GM04503 (cell line): ENCODE measurements around the gene FCAMR.

Experiments
- DNase-seq: peaks from one replicate; pipeline ENCODE4 v3.0.0-alpha.2; 2012; ENCODE audit warnings: low read depth

The FCAMR gene

DNA sequence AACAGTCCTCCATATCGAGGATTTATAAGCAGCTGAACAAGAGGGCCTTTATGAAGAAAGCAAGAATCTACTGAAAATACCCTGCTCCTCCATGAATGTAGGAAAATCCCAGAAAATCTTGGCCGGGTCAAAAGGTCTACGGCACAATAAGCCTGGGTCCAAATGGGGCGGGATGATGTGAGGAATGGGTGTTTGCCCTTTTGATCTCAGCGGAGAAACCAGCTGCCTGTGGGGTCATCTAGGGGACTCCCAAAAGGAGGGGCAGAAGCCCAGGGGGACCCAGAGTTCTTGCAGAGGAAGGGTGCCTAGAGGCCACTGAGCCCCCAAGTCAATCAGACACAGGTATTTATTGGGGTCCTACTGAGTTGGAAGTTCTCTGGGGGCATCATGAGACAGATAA, 12.6 kb downstream of the FCAMR start:
- DNase-seq = no peak

DNA sequence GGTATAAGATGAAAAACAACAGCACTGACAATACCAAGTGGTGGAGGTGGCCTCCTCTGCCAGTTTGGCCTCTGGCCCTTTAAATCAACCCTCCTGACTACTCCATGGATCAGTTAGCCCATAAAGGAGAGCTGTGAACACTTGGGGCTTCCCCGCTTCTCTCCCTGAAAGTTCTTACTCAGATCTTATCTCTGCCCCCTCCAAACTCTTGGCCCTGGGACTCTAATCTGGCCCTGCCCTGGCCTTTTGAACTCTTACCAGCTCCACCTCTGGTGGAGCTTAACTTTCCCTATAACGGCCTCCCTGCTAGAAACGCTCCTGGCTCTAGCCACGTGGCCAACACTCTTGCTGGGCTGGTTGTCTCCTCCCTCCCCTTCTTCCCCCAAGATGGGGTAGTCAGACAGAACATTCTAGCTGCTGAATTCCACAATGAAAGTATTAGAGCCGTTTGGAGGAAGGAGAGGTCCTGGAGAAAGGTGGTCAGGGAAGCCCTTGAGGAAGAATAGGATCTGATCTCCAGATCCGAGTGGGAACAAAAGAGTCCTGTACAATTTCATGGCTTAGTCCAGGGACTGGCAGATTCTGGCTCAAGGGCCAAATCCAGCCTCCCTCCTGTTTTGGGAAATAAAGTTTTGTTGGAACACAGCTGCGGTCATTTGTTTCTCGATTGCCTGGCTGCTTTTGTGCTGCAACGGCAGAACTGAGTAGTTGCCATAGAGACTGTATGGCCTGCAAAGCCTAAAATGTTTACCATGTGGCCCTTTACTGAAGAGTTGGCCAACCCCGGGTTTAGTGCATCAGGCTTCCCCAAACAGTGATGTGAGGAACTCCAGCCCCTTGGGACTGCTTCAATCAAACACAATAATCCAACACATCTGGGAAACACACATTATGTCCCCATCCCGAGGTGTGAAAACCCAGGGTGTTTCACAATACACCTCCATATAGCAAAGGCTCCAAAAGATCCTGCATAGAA, 14.5 kb downstream of the FCAMR start:
- DNase-seq = peak; percentile 27

DNA sequence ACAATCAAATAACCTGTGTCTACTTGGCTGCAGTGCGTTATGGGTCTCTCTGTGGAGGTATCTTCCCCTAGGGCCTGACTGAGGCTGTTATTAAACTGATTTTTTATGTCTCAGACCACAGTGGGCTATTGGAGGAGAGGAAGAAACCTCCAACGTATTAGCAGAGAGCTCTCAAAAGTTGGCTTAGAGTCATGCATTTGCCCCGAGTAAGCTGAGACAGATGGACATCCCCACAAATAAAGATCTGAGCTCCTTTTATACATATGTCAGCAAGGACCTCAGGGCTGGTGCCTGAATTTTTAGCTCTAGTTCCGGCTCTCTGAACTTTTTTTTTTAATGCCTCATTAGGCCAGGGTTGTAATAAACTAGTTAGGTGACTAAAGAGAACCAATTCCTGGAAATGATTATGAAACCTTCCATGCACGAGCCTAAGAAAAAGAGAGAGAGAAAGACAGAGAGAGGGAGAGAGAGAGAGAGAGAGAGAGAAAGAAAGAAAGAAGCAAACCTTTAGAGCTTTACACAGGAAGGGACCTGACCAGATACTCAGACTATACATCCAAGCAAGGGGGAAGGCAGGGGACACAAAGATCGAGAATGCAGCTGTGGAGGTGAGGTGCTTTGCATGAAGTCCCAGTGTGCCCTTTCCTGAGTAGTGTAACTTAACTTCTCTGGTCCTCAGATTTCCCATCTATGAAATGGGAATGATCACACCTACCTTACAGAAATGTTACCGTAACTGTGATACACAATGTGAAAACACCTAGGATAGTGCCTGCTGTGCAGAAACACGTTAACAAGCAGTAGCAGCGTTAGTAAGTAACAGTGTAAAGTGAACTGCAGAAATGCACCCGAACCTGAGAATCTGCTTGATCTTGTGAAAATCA, 15.6 kb downstream of the FCAMR start:
- no peak for DNase-seq

DNA sequence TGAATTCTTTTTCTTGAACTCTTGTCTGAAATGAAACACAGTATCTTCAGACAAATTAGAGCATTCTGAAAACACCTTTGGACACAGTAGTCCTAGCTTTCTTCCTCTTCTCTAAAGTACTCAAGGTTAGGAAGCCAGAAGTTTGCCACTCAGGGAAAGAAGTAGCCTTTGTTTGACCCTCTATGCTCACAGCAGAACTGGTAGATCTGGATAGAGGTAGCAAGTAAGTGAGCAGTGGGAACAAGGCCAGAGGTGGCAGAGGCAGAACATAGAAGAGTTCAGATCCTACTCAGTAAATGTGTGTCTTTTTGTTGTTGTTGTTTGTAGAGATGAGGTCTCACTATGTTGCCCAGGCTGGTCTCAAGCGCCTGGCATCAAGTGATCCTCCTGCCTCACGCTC, 16.6 kb downstream of the FCAMR start:
- no peak for DNase-seq

DNA sequence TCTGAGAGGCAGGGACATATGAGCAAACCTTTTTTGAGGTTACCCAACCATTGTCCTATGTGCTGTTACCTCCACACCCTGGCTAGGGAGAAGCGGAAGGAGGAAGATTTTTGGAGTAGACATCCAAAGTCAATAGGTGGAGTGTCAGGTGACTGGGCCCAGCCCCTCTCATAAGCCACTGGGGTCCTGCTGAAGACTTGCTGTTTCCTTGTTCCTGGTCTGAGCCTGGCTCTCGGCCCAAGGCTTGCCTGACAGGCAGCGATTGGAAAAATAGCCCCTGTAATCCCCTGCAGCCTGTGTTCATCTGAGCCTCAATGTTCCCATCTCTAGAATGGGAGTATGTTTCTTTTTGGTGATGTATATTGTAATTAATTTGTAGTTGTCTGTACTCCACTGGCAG, 17.1 kb downstream of the FCAMR start:
- no peak for DNase-seq

DNA sequence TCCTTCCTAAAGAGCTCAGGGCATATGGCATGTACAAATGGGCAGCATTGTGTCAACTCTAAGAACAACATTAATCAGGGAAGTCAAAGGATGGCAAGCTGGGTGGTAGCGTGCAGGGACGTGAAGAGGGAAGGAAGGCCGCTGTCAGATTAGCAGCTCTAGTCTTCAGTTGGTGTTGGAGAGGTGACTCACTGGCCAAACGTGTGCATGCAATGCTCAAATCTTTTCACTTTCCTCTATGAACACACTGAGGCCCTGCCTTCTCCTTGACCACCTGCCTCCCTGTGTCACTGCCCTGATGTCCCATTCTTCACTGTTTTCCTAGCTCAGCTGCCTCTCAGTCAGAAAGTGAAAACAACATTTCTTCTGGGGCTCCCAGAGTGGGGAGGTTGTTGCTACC, 18.1 kb downstream of the FCAMR start:
- DNase-seq = no peak

DNA sequence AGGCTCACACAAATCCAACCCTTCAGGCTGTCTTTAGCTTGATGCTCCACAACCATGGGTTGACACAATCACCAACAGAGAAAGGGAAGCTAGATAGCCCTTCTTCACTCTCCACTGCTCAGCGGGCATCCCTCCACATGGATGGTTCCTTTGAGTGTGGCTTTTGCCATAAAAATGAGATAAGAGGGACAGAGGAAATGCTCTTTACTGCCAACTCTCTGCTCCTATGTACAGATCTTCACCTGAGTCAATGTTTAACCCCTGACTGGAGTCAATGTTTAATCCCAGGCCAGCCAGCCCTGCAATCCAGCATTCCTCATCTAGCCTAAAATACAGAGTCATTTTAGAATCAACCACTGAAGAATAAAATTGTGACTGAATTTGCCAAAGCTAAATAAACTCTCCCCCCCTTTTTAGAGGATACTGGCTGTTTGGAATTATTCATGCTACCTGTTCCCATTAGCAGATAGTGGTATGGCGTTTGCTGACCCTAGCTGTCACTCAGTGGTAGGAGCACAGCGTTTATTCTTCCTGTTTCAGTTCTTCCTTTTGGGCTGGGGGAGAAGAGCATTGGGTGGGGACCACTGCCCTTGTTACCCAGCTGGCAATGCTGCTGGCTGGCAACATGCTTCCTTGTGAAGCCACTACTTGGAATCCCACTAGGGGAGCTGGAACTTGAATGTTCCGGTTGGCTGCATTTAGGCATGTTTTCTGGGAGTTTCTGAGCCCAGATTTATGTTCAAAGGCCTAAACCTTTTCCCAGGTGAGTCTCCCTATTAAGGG, 18.8 kb downstream of the FCAMR start:
- no peak for DNase-seq

DNA sequence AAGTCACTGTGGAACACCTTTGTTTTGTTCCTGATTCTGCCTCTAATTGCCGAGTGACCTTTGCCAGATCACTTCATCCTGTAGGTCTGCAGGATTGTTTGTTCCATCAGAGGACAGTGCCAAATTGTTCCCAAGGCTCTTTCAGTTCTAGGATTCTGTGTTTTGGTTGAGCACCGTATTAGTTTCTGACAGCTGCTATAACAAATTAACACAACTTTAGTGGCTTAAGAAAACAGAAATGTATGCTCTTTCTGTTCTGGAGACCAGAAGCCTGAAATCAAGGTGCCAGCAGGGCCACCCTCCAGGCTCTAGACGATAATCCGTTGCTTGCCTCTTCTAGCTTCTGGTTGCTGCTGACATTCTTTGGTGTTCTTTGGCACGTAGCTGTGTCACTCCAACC, 20.6 kb downstream of the FCAMR start:
- no peak for DNase-seq

DNA sequence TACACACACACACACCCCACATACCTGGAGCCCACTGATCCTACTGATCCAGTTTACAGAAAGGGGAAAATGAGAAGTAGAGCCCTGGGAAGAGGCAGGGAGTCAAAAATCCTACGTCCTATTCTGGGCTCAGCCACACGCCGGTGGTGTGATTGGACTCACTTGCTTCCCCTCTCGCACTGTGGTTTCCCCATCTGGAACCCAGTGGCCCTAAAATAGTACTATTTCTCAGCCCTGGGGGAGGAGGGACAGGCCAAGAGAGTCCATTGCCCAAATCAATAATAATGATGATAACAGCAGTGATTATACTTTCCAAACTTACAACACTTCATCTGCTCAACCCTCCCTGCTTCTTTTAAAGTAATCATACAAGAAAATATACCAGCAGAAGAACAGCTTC, 21.1 kb downstream of the FCAMR start:
- no peak for DNase-seq

DNA sequence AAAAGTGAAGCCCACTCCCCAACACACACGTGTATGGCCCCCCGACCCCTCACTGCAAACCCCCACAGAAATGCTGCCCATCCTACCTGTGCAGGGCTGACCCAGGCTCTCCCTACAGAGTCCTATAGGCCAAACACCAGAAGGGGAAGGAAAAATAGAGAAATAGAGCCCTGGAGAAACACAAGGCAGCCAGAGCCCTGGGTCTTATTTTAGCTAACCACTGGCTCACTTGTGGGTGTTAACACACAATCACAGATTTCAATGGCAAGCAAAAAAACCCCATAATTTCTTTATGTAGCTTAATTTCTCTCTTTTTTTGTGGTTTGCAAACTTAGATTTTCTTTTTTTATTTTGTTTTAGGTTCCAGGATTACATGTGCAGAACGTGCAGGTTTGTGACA, 23.0 kb downstream of the FCAMR start:
- no peak for DNase-seq

DNA sequence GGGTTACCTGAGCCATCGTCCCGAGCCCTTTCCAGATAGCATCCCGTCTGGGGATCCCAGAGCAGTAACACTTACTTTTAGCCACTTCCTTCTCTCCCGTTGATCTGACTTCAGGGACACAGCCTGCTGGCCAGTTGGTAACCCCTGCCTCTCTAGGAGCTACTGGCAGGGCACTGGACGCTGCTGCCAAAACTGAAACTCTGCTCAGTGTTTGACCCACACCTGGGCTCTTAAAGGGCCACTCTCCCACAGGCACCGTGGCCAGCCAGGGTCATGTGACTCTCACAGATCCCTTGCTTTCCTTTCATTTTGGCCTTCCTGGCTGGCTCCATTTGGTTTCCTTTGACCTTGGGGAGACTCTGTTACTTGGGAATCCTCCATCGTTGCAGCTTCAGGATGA, 24.0 kb downstream of the FCAMR start, which contains the start of gene PIGR:
Gene PIGR (minus strand): TSS at position 206 of the 400 bp plus-strand sequence. CDS start 5,935 bp downstream, outside the sequence.
- no peak for DNase-seq

DNA sequence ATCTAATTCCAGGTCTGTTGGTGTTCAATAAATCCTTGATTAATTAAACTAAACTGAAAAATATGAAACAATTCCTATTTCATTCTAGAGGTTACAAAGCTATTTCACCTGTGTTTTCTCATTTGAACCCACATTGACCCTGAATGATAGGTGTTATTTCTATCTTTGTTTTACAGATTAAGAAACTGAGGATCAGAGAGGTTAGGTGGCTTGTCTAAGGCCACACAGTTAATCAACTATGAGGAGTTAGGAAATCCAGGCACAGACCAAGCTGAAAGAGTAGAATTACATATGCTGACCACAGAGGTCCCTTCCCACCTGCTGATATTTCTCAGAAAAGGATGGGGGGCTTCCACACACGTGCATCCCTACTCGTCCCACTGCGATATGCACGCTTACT, 24.5 kb downstream of the FCAMR start:
- no peak for DNase-seq

DNA sequence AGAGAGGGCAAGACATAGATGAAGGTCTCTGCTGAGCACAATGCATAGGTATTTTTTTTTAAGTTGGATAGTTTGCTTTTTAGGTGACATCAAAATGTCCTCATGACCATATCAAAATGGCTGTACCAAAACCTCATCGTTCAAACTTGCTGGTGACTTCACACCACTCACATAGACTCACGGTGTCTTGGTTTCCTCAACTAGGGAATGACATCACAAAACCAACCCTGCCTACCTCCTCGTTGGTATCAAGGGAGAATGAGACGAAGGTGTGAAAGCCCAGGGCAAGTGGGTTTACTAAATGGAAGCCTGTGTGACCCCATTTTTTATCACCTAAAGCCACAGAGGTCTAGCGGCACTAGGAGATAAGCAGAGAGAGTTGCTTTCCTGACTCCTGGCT, 25.6 kb downstream of the FCAMR start:
- no peak for DNase-seq

DNA sequence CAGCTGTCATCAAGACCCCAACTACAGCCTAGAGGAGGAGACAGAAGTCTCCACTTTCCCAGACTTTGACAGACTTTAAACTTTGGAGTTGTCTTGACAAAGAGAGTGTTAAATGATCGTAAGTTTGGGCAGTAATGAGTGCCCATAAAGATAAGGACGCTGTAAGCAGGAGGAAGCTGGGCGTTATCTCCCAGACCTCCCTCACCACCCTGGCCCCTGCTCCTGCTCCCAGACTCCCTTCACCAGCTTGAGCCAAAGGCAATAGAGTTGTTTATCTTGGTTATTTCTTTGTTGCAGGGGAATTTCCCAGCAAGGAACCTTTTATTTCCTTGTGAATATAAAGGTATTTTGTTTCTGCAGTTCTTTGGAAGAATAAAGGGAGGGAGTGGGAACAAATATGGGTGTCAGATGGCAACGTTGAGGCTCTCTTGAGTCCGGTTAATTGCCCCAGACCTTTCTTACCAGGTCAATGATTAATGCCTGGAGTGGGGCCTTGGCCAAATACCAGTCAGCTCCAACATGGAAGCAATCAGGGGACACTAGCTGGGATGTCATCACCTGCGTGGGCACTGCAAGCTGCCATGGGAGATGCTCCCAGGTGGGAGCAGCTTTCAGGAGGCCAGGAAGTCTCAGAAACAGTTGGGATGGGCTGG, 28.4 kb downstream of the FCAMR start:
- DNase-seq = no peak

DNA sequence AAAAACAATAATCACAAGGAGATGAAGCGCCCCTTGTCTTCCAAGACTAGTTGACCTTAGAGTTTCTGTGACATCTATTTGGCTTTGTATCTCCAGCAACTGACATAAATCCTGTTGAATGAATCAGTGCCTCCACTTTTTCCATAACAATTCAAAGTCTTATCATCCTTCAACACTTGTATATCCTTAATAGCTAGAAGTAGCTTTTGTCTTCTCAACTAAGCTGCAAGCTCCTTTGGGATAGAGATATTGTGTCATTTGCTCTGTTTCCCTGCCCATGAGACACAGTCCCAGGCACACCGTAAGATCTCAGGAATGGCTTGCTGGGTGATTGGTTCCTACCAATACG, 29.7 kb downstream of the FCAMR start:
- no peak for DNase-seq

DNA sequence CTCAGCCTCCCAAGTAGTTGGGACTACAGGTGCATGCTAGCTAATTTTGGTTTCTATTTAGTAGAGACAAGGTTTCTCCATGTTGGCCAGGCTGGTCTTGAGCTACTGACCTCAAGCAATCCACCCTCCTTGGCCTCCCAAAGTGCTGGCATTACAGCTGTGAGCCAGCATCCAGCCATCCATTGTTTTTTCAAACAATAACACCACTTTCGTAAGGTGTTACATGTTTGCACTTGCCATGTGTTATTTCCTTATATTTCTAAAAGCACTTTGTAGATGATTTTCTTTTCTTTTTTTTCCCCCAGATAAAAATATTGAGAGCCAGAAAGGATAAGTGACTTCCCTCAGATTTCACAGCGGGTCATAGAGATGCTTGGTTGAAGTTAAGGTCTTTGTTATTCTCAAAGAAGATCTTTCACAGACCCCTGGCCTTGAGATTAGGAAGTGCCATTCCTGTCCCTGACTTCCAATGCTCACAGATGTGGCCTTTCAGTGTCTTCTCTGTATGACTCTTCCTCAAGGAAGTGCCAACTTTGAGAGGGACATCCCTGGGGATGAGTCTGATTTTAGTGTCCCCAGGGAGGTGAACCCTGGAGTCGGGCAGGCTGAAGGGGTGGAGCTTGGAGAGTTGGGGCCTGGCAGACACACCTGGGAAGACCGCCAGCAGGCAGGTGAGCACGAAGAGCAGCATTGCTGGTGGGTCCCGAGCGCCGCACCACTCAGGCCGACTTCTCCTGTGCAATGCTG, 30.2 kb downstream of the FCAMR start:
- DNase-seq = no peak

DNA sequence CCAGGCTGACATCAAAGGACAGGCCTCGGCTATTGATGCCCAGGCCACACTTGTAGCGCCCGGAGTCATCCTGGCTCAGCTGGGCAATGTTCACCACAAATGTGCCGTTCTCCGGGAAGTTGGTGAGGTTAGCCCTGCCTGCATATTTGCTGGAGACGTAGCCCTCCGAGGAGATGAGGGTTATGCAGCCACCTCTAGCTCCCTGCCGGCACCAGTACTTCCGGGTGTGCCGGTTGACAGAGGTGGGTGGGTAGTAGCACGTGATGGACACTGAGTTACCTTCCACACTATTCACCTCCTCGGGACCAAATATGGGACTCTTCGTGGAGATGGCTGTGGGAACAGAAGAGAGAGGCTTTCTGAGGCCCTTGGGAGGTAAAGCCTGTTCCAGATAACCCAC, 31.1 kb downstream of the FCAMR start:
- no peak for DNase-seq

DNA sequence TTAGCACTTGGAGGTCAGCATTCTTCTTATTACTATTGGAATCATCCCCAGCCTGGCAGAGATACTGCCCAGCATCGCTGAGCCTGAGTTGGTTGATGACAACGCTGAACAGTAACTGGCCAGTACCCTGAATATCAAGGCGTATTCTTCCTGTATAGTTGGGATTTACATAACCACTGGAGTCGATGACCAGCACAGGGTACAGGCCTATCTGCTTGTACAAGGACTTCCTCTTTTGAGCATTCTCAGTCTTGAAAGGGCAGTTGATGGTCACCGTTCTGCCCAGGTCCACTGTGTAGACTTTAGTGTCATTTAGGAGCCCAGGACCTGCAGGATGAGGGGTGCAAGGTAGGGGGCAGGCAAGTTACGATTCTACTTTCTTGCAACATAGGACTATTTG, 32.8 kb downstream of the FCAMR start:
- DNase-seq = no peak

DNA sequence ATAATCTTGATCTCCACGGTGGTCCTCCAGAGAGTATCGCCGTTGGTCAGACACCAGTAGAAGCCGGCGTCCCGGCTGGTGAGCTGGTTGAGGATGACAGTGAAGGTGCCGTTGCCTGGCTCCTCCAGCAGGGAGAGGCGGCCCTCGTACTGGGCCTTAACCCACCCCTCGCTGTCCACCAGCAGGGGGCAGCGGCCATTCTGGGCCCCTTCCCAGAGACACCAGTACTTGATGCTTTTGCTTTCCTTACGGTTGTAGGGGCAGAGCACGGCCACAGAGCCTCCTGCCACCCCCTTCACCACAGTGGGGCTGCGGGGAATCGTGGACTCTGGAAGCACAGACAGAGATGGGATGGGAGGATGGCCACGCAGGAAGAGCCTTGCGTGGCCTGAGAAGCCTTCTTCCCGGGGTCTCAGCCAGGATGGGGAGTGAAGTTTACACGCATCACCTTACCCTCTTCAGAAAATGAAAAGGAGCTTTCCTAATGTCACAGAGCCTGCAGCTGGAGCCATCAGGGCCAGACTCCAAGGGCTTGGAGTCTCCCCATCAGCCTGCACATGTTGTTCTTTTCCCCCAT, 34.7 kb downstream of the FCAMR start:
- DNase-seq = no peak

DNA sequence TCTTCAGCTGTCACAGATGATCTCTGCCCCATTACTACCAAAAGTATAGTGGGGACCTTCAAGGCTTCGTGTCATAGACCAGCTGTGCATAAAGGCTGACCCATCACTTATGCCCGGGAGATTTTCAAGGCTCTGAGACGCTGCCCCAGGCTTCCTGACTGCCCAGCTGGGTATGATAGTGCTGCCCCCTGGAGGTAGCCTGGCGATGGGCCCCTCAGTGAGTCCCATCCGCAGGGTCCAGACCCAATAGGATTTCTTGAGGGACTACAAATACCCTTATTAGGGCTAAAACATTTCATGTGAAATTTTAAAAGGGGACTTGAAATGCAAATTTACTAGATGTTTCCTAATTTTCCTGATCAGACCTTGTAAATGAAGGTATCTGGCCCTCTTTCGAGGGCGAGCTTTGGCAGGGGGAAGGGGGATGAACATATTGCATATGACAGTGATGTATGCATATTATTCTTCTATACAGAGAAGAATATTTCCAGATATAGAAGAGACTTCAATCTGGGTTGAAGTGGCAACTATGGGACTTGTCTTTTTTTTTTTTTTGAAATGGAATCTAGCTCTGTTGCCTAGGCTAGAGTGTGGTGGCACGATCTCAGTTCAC, 36.8 kb downstream of the FCAMR start:
- DNase-seq = no peak
